NCI-H2196 treated with DMSO at 0.1 percent for 48 hours (cell line): Measurements from ENCODE around the gene C16orf74.

Experiments
- DNase-seq: peaks from one replicate; lab custom pipeline; 2025; ENCODE audit not compliant: unreplicated experiment; lab: John Stamatoyannopoulos, UW

C16orf74 gene

GRCh38 chr16:85774811-85775210 is 23.9 kb upstream of the C16orf74 start:
- no peak for DNase-seq

GRCh38 chr16:85774136-85774535 is 23.2 kb upstream of the C16orf74 start:
- no peak for DNase-seq

- DNase-seq = no peak
Observed at GRCh38 chr16:85773044-85773443, 22.1 kb upstream of the C16orf74 start.

- no peak for DNase-seq
Observed at GRCh38 chr16:85770741-85771140, 19.8 kb upstream of the C16orf74 start.

GRCh38 chr16:85768199-85768598 is 17.3 kb upstream of the C16orf74 start:
- no peak for DNase-seq

GRCh38 chr16:85767531-85767930 is 16.6 kb upstream of the C16orf74 start:
- no peak for DNase-seq

- DNase-seq = no peak
Observed at GRCh38 chr16:85765767-85766166, 14.9 kb upstream of the C16orf74 start.

GRCh38 chr16:85765211-85765610 is 14.3 kb upstream of the C16orf74 start:
- DNase-seq = no peak

- DNase-seq = no peak
Observed at GRCh38 chr16:85763616-85764015, 12.7 kb upstream of the C16orf74 start.

GRCh38 chr16:85762970-85763369 is 12.1 kb upstream of the C16orf74 start:
- DNase-seq = no peak

- no peak for DNase-seq
Observed at GRCh38 chr16:85761861-85762260, 11.0 kb upstream of the C16orf74 start.

GRCh38 chr16:85759631-85760419 is 8.9 kb upstream of the C16orf74 start:
- no peak for DNase-seq

GRCh38 chr16:85759136-85759535 is 8.2 kb upstream of the C16orf74 start:
- no peak for DNase-seq

GRCh38 chr16:85757341-85757822 is 6.5 kb upstream of the C16orf74 start:
- DNase-seq = no peak

- no peak for DNase-seq
Observed at GRCh38 chr16:85755929-85756768, 5.3 kb upstream of the C16orf74 start.

- no peak for DNase-seq
Observed at GRCh38 chr16:85754413-85754812, 3.5 kb upstream of the C16orf74 start.

GRCh38 chr16:85753976-85754375 is 3.1 kb upstream of the C16orf74 start:
- no peak for DNase-seq

GRCh38 chr16:85753559-85753958 is 2.7 kb upstream of the C16orf74 start:
- no peak for DNase-seq

- no peak for DNase-seq
Observed at GRCh38 chr16:85752511-85753420, 1.9 kb upstream of the C16orf74 start.

GRCh38 chr16:85751698-85752501 is 1.0 kb upstream of the C16orf74 start:
- DNase-seq = no peak
